ENCODE data around the gene MAST3. TPM values are rescaled to one million over a fixed set of nuclear protein-coding genes. Genes with fewer than 3 reads are reported as not detected.

MAST3 gene
- total and polyA plus RNA-seq, 10 donors, result 8.9 to 52.7 (median 38.2) TPM

GRCh38 chr19:18058208-18059009 lies 39.2 kb upstream of the MAST3 start:
- DNase-seq, result peak; percentile 95
- intact Hi-C loops (cut with DNase I; ENCODE audit: low total_unique reads), result loop anchor here (1.0 to 10.0 kb wide), 2 partner anchors 51 to 114 kb away; no protein-coding TSS in a partner anchor
- H3K27me3 ChIP-seq (replicated peaks in 1 of 7), result no peaks in the 10 kb centered on the region
- H3K27ac ChIP-seq, result peak overlapping the region; percentile 70 to 90 (median 82)
- H3K36me3 ChIP-seq, result peaks cover 0 to 39% (median 0%) of the 10 kb centered on the region in 6 donors
- TF ChIP-seq POLR2A (IDR thresholded peaks at IDR 0.05), result no peak
- TF ChIP-seq CTCF (IDR thresholded peaks at IDR 0.05 in 8 of 11, conservative IDR thresholded peaks at IDR 0.05 in 3 of 11), result peak; percentile 92 to 98 (median 95)
- TF ChIP-seq POLR2AphosphoS5 (IDR thresholded peaks at IDR 0.05), result peak; percentile 67 to 84 (median 77)
- peak overlapping the region in 5 of 8 donors; percentile 13 to 54 (median 24) for H3K4me3 ChIP-seq
- no peaks in the 10 kb centered on the region for H3K9me3 ChIP-seq
- WGBS, 5 donors, result 4 to 7% (median 5%) methylated on average over 34 of the region's 34 CpGs
- H3K4me1 ChIP-seq, result peaks cover 7 to 26% (median 14%) of the 10 kb centered on the region in 6 donors

DNA sequence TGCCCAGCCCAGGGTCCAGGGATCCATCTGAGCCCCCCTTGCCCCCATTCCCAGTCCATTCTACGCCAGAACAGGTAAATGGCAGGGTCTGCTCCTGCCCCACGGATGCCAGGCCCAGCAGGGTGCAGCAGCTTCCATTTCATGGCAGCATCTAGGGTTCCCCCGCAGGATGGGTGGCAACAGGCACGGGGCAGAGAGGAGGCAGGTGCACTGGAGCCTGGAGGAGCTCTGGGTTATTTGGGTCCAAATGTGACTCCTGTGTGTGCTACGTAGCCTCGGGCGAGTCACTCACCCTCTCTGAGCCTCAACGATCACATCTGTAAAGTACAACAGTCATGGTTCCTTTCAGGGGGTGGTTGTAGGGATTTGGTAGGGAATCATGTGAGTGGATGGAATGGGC lies 38.3 kb upstream of the MAST3 start:
- Histone ChIP-seq H3K4me3 (no peak overlapping the region), H3K27ac (no peak overlapping the region), H3K4me1 (peaks cover 7 to 21% (median 14%) of the 10 kb centered on the region in 6 donors), H3K36me3 (peaks cover 0 to 48% (median 0%) of the 10 kb centered on the region in 6 donors), H3K9me3 (no peaks in the 10 kb centered on the region), H3K27me3 (replicated peaks in 1 of 7) (no peaks in the 10 kb centered on the region)
- TF ChIP-seq CTCF (IDR thresholded peaks at IDR 0.05 in 8 of 11, conservative IDR thresholded peaks at IDR 0.05 in 3 of 11), result no peak
- no peak for TF ChIP-seq POLR2A (IDR thresholded peaks at IDR 0.05)
- TF ChIP-seq POLR2AphosphoS5 (IDR thresholded peaks at IDR 0.05), result no peak
- intact Hi-C loops (cut with DNase I; ENCODE audit: low total_unique reads), result loop anchor here (10.0 kb wide), 1 partner anchor 114 kb away; no protein-coding TSS in a partner anchor
- no peak for DNase-seq
- 63 to 82% (median 71%) methylated on average over 8 of the region's 8 CpGs for WGBS, 5 donors

- WGBS, 5 donors, result 75 to 85% (median 81%) methylated on average over 5 of the region's 5 CpGs
- H3K36me3 ChIP-seq, result peaks cover 0 to 53% (median 0%) of the 10 kb centered on the region in 6 donors
- H3K4me1 ChIP-seq, result peaks cover 7 to 21% (median 14%) of the 10 kb centered on the region in 6 donors
- no peaks in the 10 kb centered on the region for H3K9me3 ChIP-seq
- TF ChIP-seq POLR2A (IDR thresholded peaks at IDR 0.05), result no peak
- TF ChIP-seq POLR2AphosphoS5 (IDR thresholded peaks at IDR 0.05), result no peak
- no peak for TF ChIP-seq CTCF (IDR thresholded peaks at IDR 0.05 in 8 of 11, conservative IDR thresholded peaks at IDR 0.05 in 3 of 11)
- no peak overlapping the region for H3K4me3 ChIP-seq
- intact Hi-C loops (cut with DNase I; ENCODE audit: low total_unique reads), result loop anchor here (10.0 kb wide), 1 partner anchor 115 kb away; no protein-coding TSS in a partner anchor
- DNase-seq, result no peak
- H3K27me3 ChIP-seq (replicated peaks in 1 of 7), result no peaks in the 10 kb centered on the region
- no peak overlapping the region for H3K27ac ChIP-seq
These were observed 37.7 kb upstream of the MAST3 start for GRCh38 chr19:18059902-18060301.

DNA sequence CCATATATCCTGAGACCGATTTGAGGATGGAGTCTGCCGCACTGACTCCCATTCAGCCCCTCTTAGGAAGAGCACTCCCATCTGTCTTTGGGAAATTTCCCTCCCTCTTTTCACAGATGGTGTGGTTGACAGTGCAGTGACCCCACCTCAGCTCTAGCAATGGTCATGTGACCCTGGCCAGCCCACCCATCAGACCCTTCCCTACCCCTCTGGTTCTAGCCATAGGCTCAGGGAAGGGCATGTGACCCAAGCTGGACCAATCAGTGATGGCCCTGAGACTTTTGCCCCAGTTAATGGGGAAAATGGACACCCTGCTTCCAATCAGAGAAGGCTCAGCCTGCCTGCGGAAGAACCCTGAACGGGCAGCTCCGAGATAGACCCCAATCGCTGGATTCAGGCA lies 37.1 kb upstream of the MAST3 start:
- intact Hi-C loops (cut with DNase I; ENCODE audit: low total_unique reads), result no loop called here
- Histone ChIP-seq H3K4me3 (no peak overlapping the region), H3K9me3 (no peaks in the 10 kb centered on the region), H3K27me3 (replicated peaks in 1 of 7) (no peaks in the 10 kb centered on the region), H3K36me3 (peaks cover 0 to 59% (median 0%) of the 10 kb centered on the region in 6 donors), H3K27ac (no peak overlapping the region), H3K4me1 (peaks cover 7 to 21% (median 14%) of the 10 kb centered on the region in 6 donors)
- no peak for DNase-seq
- 72 to 93% (median 90%) methylated on average over 5 to 6 of the region's 6 CpGs for WGBS, 5 donors
- TF ChIP-seq POLR2A (IDR thresholded peaks at IDR 0.05) (no peak), CTCF (IDR thresholded peaks at IDR 0.05 in 8 of 11, conservative IDR thresholded peaks at IDR 0.05 in 3 of 11) (no peak), POLR2AphosphoS5 (IDR thresholded peaks at IDR 0.05) (no peak)
